ENCODE measurements around the gene AJUBA.

The AJUBA gene

GRCh38 chr14:22982477-22983245 is at the start of gene AJUBA:
Gene AJUBA (minus strand): TSS chr14:22982551. CDS start chr14:22982266, 285 bp downstream.
- Histone ChIP-seq H3K36me3 (ENCODE audit: control insufficient read depth, insufficient read depth, low read length, severe bottlenecking) (no peaks in the 10 kb centered on the region), H3K4me3 (ENCODE audit: low read length) (peak within 1 kb of the TSS; percentile 84), H3K9ac (ENCODE audit: low read length) (peak within 1 kb of the TSS; percentile 87), H3K27me3 (replicated peaks; ENCODE audit: control insufficient read depth, insufficient read depth, low read length) (no peaks in the 10 kb centered on the region), H3K9me3 (ENCODE audit: control insufficient read depth, low read length) (no peaks in the 10 kb centered on the region), H3K4me1 (ENCODE audit: control insufficient read depth, insufficient read depth, low read length) (peaks cover 26% of the 10 kb centered on the region)
- DNase-seq (ENCODE audit: low read depth): peak; percentile 97

- DNase-seq (ENCODE audit: low read depth): no peak
- peaks cover 22% of the 10 kb centered on the region for H3K4me1 ChIP-seq (ENCODE audit: control insufficient read depth, insufficient read depth, low read length)
- peaks cover 52% of the 10 kb centered on the region for H3K36me3 ChIP-seq (ENCODE audit: control insufficient read depth, insufficient read depth, low read length, severe bottlenecking)
- no peak overlapping the region for H3K4me3 ChIP-seq (ENCODE audit: low read length)
- H3K9me3 ChIP-seq (ENCODE audit: control insufficient read depth, low read length): no peaks in the 10 kb centered on the region
- H3K27me3 ChIP-seq (replicated peaks; ENCODE audit: control insufficient read depth, insufficient read depth, low read length): no peaks in the 10 kb centered on the region
- no peak overlapping the region for H3K9ac ChIP-seq (ENCODE audit: low read length)
These were observed 48.6 kb upstream of the AJUBA start for GRCh38 chr14:23030936-23031335.

- Histone ChIP-seq H3K4me1 (ENCODE audit: control insufficient read depth, insufficient read depth, low read length) (peaks cover 15% of the 10 kb centered on the region), H3K27me3 (replicated peaks; ENCODE audit: control insufficient read depth, insufficient read depth, low read length) (no peaks in the 10 kb centered on the region), H3K36me3 (ENCODE audit: control insufficient read depth, insufficient read depth, low read length, severe bottlenecking) (peaks cover 62% of the 10 kb centered on the region), H3K9ac (ENCODE audit: low read length) (no peak overlapping the region), H3K4me3 (ENCODE audit: low read length) (no peak overlapping the region), H3K9me3 (ENCODE audit: control insufficient read depth, low read length) (no peaks in the 10 kb centered on the region)
- no peak for DNase-seq (ENCODE audit: low read depth)
These were observed 46.4 kb upstream of the AJUBA start for GRCh38 chr14:23028799-23029198.

GRCh38 chr14:23025151-23025814 is 42.9 kb upstream of the AJUBA start:
- no peaks in the 10 kb centered on the region for H3K9me3 ChIP-seq (ENCODE audit: control insufficient read depth, low read length)
- peaks cover 8% of the 10 kb centered on the region for H3K4me1 ChIP-seq (ENCODE audit: control insufficient read depth, insufficient read depth, low read length)
- H3K27me3 ChIP-seq (replicated peaks; ENCODE audit: control insufficient read depth, insufficient read depth, low read length): no peaks in the 10 kb centered on the region
- no peak overlapping the region for H3K4me3 ChIP-seq (ENCODE audit: low read length)
- peaks cover 36% of the 10 kb centered on the region for H3K36me3 ChIP-seq (ENCODE audit: control insufficient read depth, insufficient read depth, low read length, severe bottlenecking)
- H3K9ac ChIP-seq (ENCODE audit: low read length): no peak overlapping the region
- no peak for DNase-seq (ENCODE audit: low read depth)

GRCh38 chr14:23024612-23025075 is 42.3 kb upstream of the AJUBA start:
- Histone ChIP-seq H3K4me3 (ENCODE audit: low read length) (no peak overlapping the region), H3K27me3 (replicated peaks; ENCODE audit: control insufficient read depth, insufficient read depth, low read length) (no peaks in the 10 kb centered on the region), H3K9ac (ENCODE audit: low read length) (no peak overlapping the region), H3K9me3 (ENCODE audit: control insufficient read depth, low read length) (no peaks in the 10 kb centered on the region), H3K4me1 (ENCODE audit: control insufficient read depth, insufficient read depth, low read length) (peaks cover 8% of the 10 kb centered on the region), H3K36me3 (ENCODE audit: control insufficient read depth, insufficient read depth, low read length, severe bottlenecking) (peaks cover 36% of the 10 kb centered on the region)
- DNase-seq (ENCODE audit: low read depth): no peak

GRCh38 chr14:23023795-23024152 is 41.4 kb upstream of the AJUBA start:
- H3K9ac ChIP-seq (ENCODE audit: low read length): no peak overlapping the region
- no peak overlapping the region for H3K4me3 ChIP-seq (ENCODE audit: low read length)
- peaks cover 3% of the 10 kb centered on the region for H3K4me1 ChIP-seq (ENCODE audit: control insufficient read depth, insufficient read depth, low read length)
- peaks cover 28% of the 10 kb centered on the region for H3K36me3 ChIP-seq (ENCODE audit: control insufficient read depth, insufficient read depth, low read length, severe bottlenecking)
- no peak for DNase-seq (ENCODE audit: low read depth)
- H3K27me3 ChIP-seq (replicated peaks; ENCODE audit: control insufficient read depth, insufficient read depth, low read length): no peaks in the 10 kb centered on the region
- H3K9me3 ChIP-seq (ENCODE audit: control insufficient read depth, low read length): no peaks in the 10 kb centered on the region

GRCh38 chr14:23023022-23023794 is 40.9 kb upstream of the AJUBA start:
- Histone ChIP-seq H3K9ac (ENCODE audit: low read length) (no peak overlapping the region), H3K27me3 (replicated peaks; ENCODE audit: control insufficient read depth, insufficient read depth, low read length) (no peaks in the 10 kb centered on the region), H3K9me3 (ENCODE audit: control insufficient read depth, low read length) (no peaks in the 10 kb centered on the region), H3K4me3 (ENCODE audit: low read length) (no peak overlapping the region), H3K4me1 (ENCODE audit: control insufficient read depth, insufficient read depth, low read length) (no peaks in the 10 kb centered on the region), H3K36me3 (ENCODE audit: control insufficient read depth, insufficient read depth, low read length, severe bottlenecking) (peaks cover 22% of the 10 kb centered on the region)
- no peak for DNase-seq (ENCODE audit: low read depth)

GRCh38 chr14:23021889-23022442 is 39.6 kb upstream of the AJUBA start:
- DNase-seq (ENCODE audit: low read depth): no peak
- peaks cover 16% of the 10 kb centered on the region for H3K36me3 ChIP-seq (ENCODE audit: control insufficient read depth, insufficient read depth, low read length, severe bottlenecking)
- H3K4me1 ChIP-seq (ENCODE audit: control insufficient read depth, insufficient read depth, low read length): no peaks in the 10 kb centered on the region
- H3K4me3 ChIP-seq (ENCODE audit: low read length): no peak overlapping the region
- no peaks in the 10 kb centered on the region for H3K9me3 ChIP-seq (ENCODE audit: control insufficient read depth, low read length)
- no peak overlapping the region for H3K9ac ChIP-seq (ENCODE audit: low read length)
- no peaks in the 10 kb centered on the region for H3K27me3 ChIP-seq (replicated peaks; ENCODE audit: control insufficient read depth, insufficient read depth, low read length)

GRCh38 chr14:23021434-23021833 is 39.1 kb upstream of the AJUBA start:
- H3K27me3 ChIP-seq (replicated peaks; ENCODE audit: control insufficient read depth, insufficient read depth, low read length): no peaks in the 10 kb centered on the region
- H3K9ac ChIP-seq (ENCODE audit: low read length): no peak overlapping the region
- no peak overlapping the region for H3K4me3 ChIP-seq (ENCODE audit: low read length)
- H3K36me3 ChIP-seq (ENCODE audit: control insufficient read depth, insufficient read depth, low read length, severe bottlenecking): peaks cover 16% of the 10 kb centered on the region
- no peaks in the 10 kb centered on the region for H3K4me1 ChIP-seq (ENCODE audit: control insufficient read depth, insufficient read depth, low read length)
- no peak for DNase-seq (ENCODE audit: low read depth)
- no peaks in the 10 kb centered on the region for H3K9me3 ChIP-seq (ENCODE audit: control insufficient read depth, low read length)

GRCh38 chr14:23020143-23021128 is 38.1 kb upstream of the AJUBA start:
- no peak for DNase-seq (ENCODE audit: low read depth)
- Histone ChIP-seq H3K4me1 (ENCODE audit: control insufficient read depth, insufficient read depth, low read length) (no peaks in the 10 kb centered on the region), H3K27me3 (replicated peaks; ENCODE audit: control insufficient read depth, insufficient read depth, low read length) (no peaks in the 10 kb centered on the region), H3K9ac (ENCODE audit: low read length) (no peak overlapping the region), H3K36me3 (ENCODE audit: control insufficient read depth, insufficient read depth, low read length, severe bottlenecking) (peaks cover 6% of the 10 kb centered on the region), H3K9me3 (ENCODE audit: control insufficient read depth, low read length) (no peaks in the 10 kb centered on the region), H3K4me3 (ENCODE audit: low read length) (no peak overlapping the region)
